Fibroblast of mammary gland (primary cell): Measurements from ENCODE around the gene TMPRSS13.

ENCODE experiments used
- DNase-seq: peaks from one replicate; pipeline ENCODE4 v3.0.0-alpha.2; 2010; ENCODE audit warnings: low read depth
- H3K4me3 ChIP-seq: 2 replicates; pipeline ENCODE4 v1.5.1; 2011; ENCODE audit warnings: low read depth, mild to moderate bottlenecking, low read length, moderate library complexity; ENCODE audit not compliant: control insufficient read depth
- CTCF ChIP-seq: conservative IDR thresholded peaks from 2 replicates; pipeline ENCODE4 v1.5.1; 2011; ENCODE audit warnings: low read depth, low read length, inconsistent platforms; ENCODE audit not compliant: control insufficient read depth, insufficient read depth

The TMPRSS13 gene

GRCh38 chr11:117961896-117962295 is 32.7 kb upstream of the TMPRSS13 start:
- no peak overlapping the region for H3K4me3 ChIP-seq
- no peak for DNase-seq
- no peak for TF ChIP-seq CTCF

- no peak for DNase-seq
- H3K4me3 ChIP-seq = no peak overlapping the region
- no peak for TF ChIP-seq CTCF
Observed at GRCh38 chr11:117960406-117960805, 31.2 kb upstream of the TMPRSS13 start.

GRCh38 chr11:117959438-117960149 is 30.4 kb upstream of the TMPRSS13 start:
- no peak for TF ChIP-seq CTCF
- no peak for DNase-seq
- H3K4me3 ChIP-seq = no peak overlapping the region

GRCh38 chr11:117958949-117959348 is 29.7 kb upstream of the TMPRSS13 start:
- no peak for TF ChIP-seq CTCF
- no peak overlapping the region for H3K4me3 ChIP-seq
- DNase-seq = no peak

GRCh38 chr11:117953024-117953671 is 23.9 kb upstream of the TMPRSS13 start:
- no peak for TF ChIP-seq CTCF
- DNase-seq = no peak
- H3K4me3 ChIP-seq = no peak overlapping the region

- no peak for TF ChIP-seq CTCF
- H3K4me3 ChIP-seq = no peak overlapping the region
- no peak for DNase-seq
Observed at GRCh38 chr11:117950993-117951961, 22.1 kb upstream of the TMPRSS13 start.
